ENCODE data around the gene OCIAD2.
"Not testable (repeated sequence)": the region's sequence is repeated elsewhere in the genome, so short reads cannot be mapped to it uniquely, and the experiment has no call there.

Gene OCIAD2

DNA sequence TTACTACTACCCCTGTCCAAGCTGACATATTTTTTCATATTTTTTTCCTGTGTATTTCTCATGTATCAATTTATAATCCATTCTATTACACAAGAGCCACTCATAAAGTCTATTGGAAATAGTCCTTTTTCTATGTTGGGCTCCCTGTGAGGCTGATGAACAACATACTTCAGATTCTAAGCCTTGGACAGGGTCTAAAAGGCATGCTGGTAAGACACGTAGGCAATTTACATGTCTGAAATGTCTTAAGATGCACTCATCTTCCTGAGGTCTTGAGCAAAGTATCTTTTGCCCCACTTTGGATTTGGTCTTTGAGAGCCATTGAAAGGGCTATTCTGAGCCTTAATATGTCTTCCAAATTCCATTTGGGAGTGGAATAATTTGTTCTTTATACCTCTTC is 43.9 kb downstream of the OCIAD2 start:
- H3K27me3 ChIP-seq (replicated peaks; ENCODE audit: control insufficient read depth, insufficient read depth, low read length, poor library complexity, severe bottlenecking) = no peaks in the 10 kb centered on the region
- no peak for DNase-seq
- no peak overlapping the region for H3K4me3 ChIP-seq (ENCODE audit: insufficient read depth, low read depth, low read length, poor library complexity, severe bottlenecking)
- no peaks in the 10 kb centered on the region for H3K4me1 ChIP-seq (ENCODE audit: control insufficient read depth, insufficient read depth, low read length, poor library complexity, severe bottlenecking)
- peaks cover 15% of the 10 kb centered on the region for H3K36me3 ChIP-seq (ENCODE audit: control insufficient read depth, insufficient read depth, low read length)
- no peak overlapping the region for H3K27ac ChIP-seq (ENCODE audit: insufficient read depth, low read length, poor library complexity, severe bottlenecking)
- no peaks in the 10 kb centered on the region for H3K9me3 ChIP-seq (ENCODE audit: control insufficient read depth, low read length)

DNA sequence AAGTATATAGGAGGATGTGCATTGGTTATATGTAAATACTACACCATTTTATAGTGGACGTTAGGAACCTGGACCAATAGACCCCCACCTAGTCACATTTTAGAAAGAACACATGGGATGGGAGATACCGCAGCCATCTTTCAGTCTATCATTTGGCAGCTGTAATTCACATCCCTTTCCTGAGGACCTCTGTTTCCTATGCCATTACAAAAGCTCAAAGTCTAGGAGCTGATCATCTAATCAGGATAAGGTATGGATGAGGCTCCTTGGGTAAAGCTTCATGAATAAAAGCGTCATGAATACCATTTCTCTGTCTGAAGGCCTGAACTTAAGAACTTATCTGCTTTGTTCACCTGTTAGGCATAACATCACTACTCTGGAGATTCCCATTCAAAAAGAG is 44.5 kb downstream of the OCIAD2 start:
- Histone ChIP-seq H3K4me1 (ENCODE audit: control insufficient read depth, insufficient read depth, low read length, poor library complexity, severe bottlenecking) (no peaks in the 10 kb centered on the region), H3K9me3 (ENCODE audit: control insufficient read depth, low read length) (no peaks in the 10 kb centered on the region), H3K36me3 (ENCODE audit: control insufficient read depth, insufficient read depth, low read length) (peaks cover 15% of the 10 kb centered on the region), H3K27ac (ENCODE audit: insufficient read depth, low read length, poor library complexity, severe bottlenecking) (no peak overlapping the region), H3K4me3 (ENCODE audit: insufficient read depth, low read depth, low read length, poor library complexity, severe bottlenecking) (no peak overlapping the region), H3K27me3 (replicated peaks; ENCODE audit: control insufficient read depth, insufficient read depth, low read length, poor library complexity, severe bottlenecking) (no peaks in the 10 kb centered on the region)
- DNase-seq = no peak

DNA sequence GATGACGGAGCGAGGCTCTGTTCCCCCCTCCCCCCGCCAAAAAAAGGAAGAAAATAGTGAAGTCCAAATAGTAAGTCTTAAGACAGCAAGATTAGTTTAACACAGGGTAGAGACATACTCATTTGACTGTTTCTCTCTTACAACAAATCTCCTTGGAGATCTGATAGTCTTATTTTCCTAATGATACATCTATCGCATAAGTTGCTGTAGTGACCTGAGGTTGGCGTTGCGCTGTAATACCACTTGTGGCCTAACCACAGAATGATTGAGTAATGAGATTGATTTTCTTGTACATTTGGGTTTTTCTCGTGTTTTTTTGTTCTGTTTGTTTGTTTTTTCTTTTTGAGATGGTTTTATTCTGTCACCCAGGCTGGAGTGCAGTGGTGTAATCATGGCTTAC is 48.4 kb downstream of the OCIAD2 start:
- H3K9me3 ChIP-seq (ENCODE audit: control insufficient read depth, low read length) = no peaks in the 10 kb centered on the region
- peaks cover 26% of the 10 kb centered on the region for H3K36me3 ChIP-seq (ENCODE audit: control insufficient read depth, insufficient read depth, low read length)
- H3K4me1 ChIP-seq (ENCODE audit: control insufficient read depth, insufficient read depth, low read length, poor library complexity, severe bottlenecking) = no peaks in the 10 kb centered on the region
- no peak overlapping the region for H3K27ac ChIP-seq (ENCODE audit: insufficient read depth, low read length, poor library complexity, severe bottlenecking)
- H3K4me3 ChIP-seq (ENCODE audit: insufficient read depth, low read depth, low read length, poor library complexity, severe bottlenecking) = no peak overlapping the region
- DNase-seq = no peak
- H3K27me3 ChIP-seq (replicated peaks; ENCODE audit: control insufficient read depth, insufficient read depth, low read length, poor library complexity, severe bottlenecking) = no peaks in the 10 kb centered on the region

DNA sequence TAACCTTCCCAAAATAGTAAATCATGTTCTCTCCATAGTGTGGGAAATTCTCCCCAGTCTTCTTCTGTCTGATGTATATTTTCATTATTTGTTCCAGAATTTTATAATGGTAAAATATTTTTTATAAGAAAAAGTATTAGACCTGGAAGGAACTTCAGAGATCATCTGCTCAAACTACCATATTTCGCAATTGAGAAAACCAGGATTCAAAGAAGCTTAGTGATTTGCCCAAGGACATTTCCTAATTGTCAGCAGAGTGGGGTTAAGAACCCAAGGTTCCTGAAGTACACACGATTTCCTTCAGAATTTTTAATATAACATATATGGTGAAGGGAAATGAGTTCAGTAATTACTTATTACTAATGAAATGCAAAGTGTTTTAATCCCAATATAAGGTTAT is 51.6 kb downstream of the OCIAD2 start:
- H3K9me3 ChIP-seq (ENCODE audit: control insufficient read depth, low read length) = no peaks in the 10 kb centered on the region
- no peaks in the 10 kb centered on the region for H3K27me3 ChIP-seq (replicated peaks; ENCODE audit: control insufficient read depth, insufficient read depth, low read length, poor library complexity, severe bottlenecking)
- H3K27ac ChIP-seq (ENCODE audit: insufficient read depth, low read length, poor library complexity, severe bottlenecking) = no peak overlapping the region
- no peak for DNase-seq
- no peak overlapping the region for H3K4me3 ChIP-seq (ENCODE audit: insufficient read depth, low read depth, low read length, poor library complexity, severe bottlenecking)
- no peaks in the 10 kb centered on the region for H3K4me1 ChIP-seq (ENCODE audit: control insufficient read depth, insufficient read depth, low read length, poor library complexity, severe bottlenecking)
- H3K36me3 ChIP-seq (ENCODE audit: control insufficient read depth, insufficient read depth, low read length) = peaks cover 39% of the 10 kb centered on the region

DNA sequence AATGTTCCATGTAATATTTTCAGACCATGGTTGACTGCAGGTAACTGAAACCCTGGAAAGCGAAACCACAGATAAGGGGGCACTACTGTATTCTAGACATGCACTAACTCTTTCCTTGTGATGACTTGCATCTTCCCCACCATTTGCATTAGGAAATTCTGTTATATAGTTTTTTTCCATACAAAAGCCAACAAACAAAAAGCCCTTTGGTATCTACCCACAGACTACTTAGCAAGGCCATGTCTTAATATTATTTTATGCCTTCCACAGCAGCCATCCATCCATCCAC is 52.2 kb downstream of the OCIAD2 start:
- Histone ChIP-seq H3K36me3 (ENCODE audit: control insufficient read depth, insufficient read depth, low read length) (peaks cover 39% of the 10 kb centered on the region), H3K4me1 (ENCODE audit: control insufficient read depth, insufficient read depth, low read length, poor library complexity, severe bottlenecking) (no peaks in the 10 kb centered on the region)
- no peak for DNase-seq

DNA sequence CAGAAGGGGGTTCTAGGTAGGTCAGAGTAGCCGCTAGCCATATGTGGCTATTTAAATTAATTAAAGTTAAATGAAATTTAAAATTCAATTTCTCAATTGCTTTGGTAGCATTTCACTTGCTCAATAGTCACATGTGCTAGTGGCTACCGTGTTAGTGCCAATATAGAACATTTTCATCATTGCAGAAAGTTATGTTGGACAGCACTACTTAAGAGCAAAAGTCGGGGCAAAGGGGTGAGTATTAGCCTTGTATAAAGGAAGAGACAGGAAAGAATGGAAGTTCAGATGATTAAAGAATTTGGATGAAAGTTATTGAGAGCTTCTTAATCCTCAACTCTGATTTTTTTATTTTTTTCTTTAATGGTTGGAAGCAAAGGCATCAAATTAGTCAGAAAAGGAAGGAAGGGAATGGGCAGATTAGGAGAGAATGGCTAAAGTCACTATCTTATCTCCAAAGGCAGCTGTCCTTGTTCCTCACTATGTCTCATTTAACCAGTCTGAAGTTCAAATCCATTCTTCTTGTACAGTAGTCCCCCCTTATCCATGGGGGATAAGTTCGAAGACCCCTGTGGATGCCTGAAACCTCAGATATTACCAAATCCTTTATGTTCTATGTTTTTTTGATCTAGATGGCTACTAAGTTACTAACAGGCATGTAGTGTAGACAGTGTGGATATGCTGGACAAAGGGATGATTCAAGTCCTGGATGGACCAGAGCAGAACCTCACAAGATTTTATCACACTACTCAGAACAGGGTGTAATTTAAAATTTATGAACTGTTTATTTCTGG is 52.8 kb downstream of the OCIAD2 start:
- Histone ChIP-seq H3K36me3 (ENCODE audit: control insufficient read depth, insufficient read depth, low read length) (peaks cover 37% of the 10 kb centered on the region), H3K9me3 (ENCODE audit: control insufficient read depth, low read length) (no peaks in the 10 kb centered on the region), H3K27me3 (replicated peaks; ENCODE audit: control insufficient read depth, insufficient read depth, low read length, poor library complexity, severe bottlenecking) (no peaks in the 10 kb centered on the region), H3K4me3 (ENCODE audit: insufficient read depth, low read depth, low read length, poor library complexity, severe bottlenecking) (no peak overlapping the region), H3K4me1 (ENCODE audit: control insufficient read depth, insufficient read depth, low read length, poor library complexity, severe bottlenecking) (no peaks in the 10 kb centered on the region), H3K27ac (ENCODE audit: insufficient read depth, low read length, poor library complexity, severe bottlenecking) (no peak overlapping the region)
- no peak for DNase-seq

More for the DNA sequence above, 52.2 kb downstream of the OCIAD2 start:
- Histone ChIP-seq H3K4me3 (ENCODE audit: insufficient read depth, low read depth, low read length, poor library complexity, severe bottlenecking) (no peak overlapping the region), H3K27ac (ENCODE audit: insufficient read depth, low read length, poor library complexity, severe bottlenecking) (no peak overlapping the region), H3K27me3 (replicated peaks; ENCODE audit: control insufficient read depth, insufficient read depth, low read length, poor library complexity, severe bottlenecking) (no peaks in the 10 kb centered on the region), H3K9me3 (ENCODE audit: control insufficient read depth, low read length) (no peaks in the 10 kb centered on the region)

DNA sequence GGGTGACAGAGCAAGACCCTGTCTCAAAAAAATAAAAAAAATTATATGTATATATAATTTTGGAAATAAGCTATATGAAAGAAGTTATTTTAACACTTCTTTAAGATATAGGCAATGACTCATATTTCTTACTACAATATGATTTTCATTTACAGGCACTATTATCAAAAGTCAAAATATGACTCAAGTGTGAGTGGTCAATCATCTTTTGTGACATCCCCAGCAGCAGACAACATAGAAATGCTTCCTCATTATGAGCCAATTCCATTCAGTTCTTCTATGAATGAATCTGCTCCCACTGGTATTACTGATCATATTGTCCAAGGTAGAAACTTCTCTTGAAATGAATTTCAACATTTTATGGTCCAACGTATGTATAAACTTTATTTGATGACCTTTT is 54.9 kb downstream of the OCIAD2 start:
- H3K4me1 ChIP-seq (ENCODE audit: control insufficient read depth, insufficient read depth, low read length, poor library complexity, severe bottlenecking) = no peaks in the 10 kb centered on the region
- DNase-seq = no peak
- H3K27ac ChIP-seq (ENCODE audit: insufficient read depth, low read length, poor library complexity, severe bottlenecking) = no peak overlapping the region
- H3K36me3 ChIP-seq (ENCODE audit: control insufficient read depth, insufficient read depth, low read length) = peaks cover 36% of the 10 kb centered on the region
- no peaks in the 10 kb centered on the region for H3K27me3 ChIP-seq (replicated peaks; ENCODE audit: control insufficient read depth, insufficient read depth, low read length, poor library complexity, severe bottlenecking)
- H3K4me3 ChIP-seq (ENCODE audit: insufficient read depth, low read depth, low read length, poor library complexity, severe bottlenecking) = no peak overlapping the region
- no peaks in the 10 kb centered on the region for H3K9me3 ChIP-seq (ENCODE audit: control insufficient read depth, low read length)

DNA sequence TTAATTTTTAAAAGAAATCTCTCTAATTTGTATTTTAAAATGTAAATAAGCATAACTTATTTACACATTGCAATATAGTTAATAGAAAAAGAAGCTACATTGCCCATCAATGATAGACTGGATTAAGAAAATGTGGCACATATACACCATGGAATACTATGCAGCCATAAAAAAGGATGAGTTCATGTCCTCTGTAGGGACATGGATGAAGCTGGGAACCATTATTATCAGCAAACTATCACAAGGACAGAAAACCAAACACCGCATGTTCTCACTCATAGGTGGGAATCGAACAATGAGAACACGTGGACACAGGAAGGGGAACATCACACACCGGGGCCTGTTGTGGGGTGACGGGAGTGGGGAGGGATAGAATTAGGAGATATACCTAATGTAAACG is 57.8 kb downstream of the OCIAD2 start:
- not testable (repeated sequence) for H3K4me3 ChIP-seq (ENCODE audit: insufficient read depth, low read depth, low read length, poor library complexity, severe bottlenecking); H3K4me1 ChIP-seq (ENCODE audit: control insufficient read depth, insufficient read depth, low read length, poor library complexity, severe bottlenecking); H3K27me3 ChIP-seq (replicated peaks; ENCODE audit: control insufficient read depth, insufficient read depth, low read length, poor library complexity, severe bottlenecking); H3K27ac ChIP-seq (ENCODE audit: insufficient read depth, low read length, poor library complexity, severe bottlenecking); DNase-seq; H3K9me3 ChIP-seq (ENCODE audit: control insufficient read depth, low read length)
- H3K36me3 ChIP-seq (ENCODE audit: control insufficient read depth, insufficient read depth, low read length) = peaks cover 49% of the 10 kb centered on the region

DNA sequence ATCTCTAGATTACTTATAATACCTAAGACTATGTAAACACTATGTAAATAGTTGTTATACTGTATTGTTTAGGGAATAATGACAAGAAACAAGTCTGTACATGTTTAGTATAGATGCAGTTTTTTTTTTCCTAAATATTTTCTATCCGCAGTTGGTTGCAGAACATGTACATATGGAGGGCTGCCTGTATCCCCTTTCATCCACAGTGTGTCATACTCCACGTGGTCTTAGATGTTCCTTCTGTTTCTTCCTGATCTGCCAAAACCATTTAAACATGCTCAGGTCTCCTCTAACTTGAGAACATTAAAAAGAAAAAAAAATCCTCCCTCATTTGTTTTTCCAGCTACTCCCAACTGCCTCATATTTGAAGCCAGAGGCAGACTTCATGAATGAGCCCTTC is 61.7 kb downstream of the OCIAD2 start:
- Histone ChIP-seq H3K9me3 (ENCODE audit: control insufficient read depth, low read length) (no peaks in the 10 kb centered on the region), H3K27ac (ENCODE audit: insufficient read depth, low read length, poor library complexity, severe bottlenecking) (no peak overlapping the region), H3K4me1 (ENCODE audit: control insufficient read depth, insufficient read depth, low read length, poor library complexity, severe bottlenecking) (no peaks in the 10 kb centered on the region), H3K36me3 (ENCODE audit: control insufficient read depth, insufficient read depth, low read length) (peaks cover 60% of the 10 kb centered on the region), H3K27me3 (replicated peaks; ENCODE audit: control insufficient read depth, insufficient read depth, low read length, poor library complexity, severe bottlenecking) (no peaks in the 10 kb centered on the region), H3K4me3 (ENCODE audit: insufficient read depth, low read depth, low read length, poor library complexity, severe bottlenecking) (no peak overlapping the region)
- no peak for DNase-seq

DNA sequence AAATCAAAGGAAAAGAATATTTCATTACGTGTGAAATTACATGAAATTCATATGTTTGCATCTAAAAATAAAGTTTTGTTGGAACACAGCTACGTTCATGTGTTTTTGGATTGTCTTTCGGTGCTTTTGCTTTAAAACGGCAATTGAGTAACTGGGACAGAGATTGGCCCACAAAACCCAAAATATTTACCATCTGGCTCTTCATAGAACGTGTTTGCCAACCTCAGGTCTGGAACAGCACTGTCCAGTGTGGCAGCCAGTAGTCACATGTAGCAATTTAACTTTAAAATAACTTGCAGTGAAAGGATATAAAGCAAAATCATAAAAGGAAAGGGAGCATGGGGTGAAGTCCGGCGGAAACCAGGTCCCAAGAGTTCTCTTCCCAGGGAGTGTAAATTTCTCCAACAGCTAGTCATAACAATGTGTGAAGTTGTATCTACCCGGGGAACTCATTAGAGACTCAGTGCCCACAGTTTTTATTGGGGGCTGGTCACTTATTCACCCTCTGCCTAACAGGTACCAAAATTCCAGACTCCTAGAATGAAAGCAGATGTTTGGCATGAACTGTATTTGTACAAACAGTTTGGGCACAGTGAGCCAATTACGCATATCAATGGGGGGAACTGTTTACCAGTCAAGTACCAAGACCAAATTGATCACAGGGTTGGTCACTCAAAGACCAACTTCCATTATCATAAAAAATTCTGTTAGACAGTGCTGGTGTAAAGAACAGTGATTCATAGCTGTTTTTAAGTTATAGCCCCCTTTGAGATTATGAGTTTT is 65.3 kb downstream of the OCIAD2 start:
- no peaks in the 10 kb centered on the region for H3K9me3 ChIP-seq (ENCODE audit: control insufficient read depth, low read length)
- H3K4me3 ChIP-seq (ENCODE audit: insufficient read depth, low read depth, low read length, poor library complexity, severe bottlenecking) = no peak overlapping the region
- H3K27me3 ChIP-seq (replicated peaks; ENCODE audit: control insufficient read depth, insufficient read depth, low read length, poor library complexity, severe bottlenecking) = no peaks in the 10 kb centered on the region
- H3K36me3 ChIP-seq (ENCODE audit: control insufficient read depth, insufficient read depth, low read length) = peaks cover 65% of the 10 kb centered on the region
- no peak for DNase-seq
- H3K4me1 ChIP-seq (ENCODE audit: control insufficient read depth, insufficient read depth, low read length, poor library complexity, severe bottlenecking) = no peaks in the 10 kb centered on the region
- H3K27ac ChIP-seq (ENCODE audit: insufficient read depth, low read length, poor library complexity, severe bottlenecking) = no peak overlapping the region

Measured in effector memory CD4-positive, alpha-beta T cell (primary cell).